Measurements from ENCODE around the gene PIWIL4. TPM values are rescaled to one million over a fixed set of nuclear protein-coding genes. Genes with fewer than 3 reads are reported as not detected.

PIWIL4 gene
- 0.16 and 1.6 TPM in 2 replicates for total RNA-seq

GRCh38 chr11:94567181-94567670, at the start of gene PIWIL4:
Gene PIWIL4, plus strand, starts transcription at chr11:94567368. Its CDS starts 151 bp downstream, at chr11:94567519.

GRCh38 chr11:94543695-94544645, 23.2 kb upstream of the PIWIL4 start, which contains the start of gene FUT4:
Gene FUT4, plus strand, starts transcription at chr11:94543921. Its CDS starts 213 bp downstream, at chr11:94544134.

Other genes starting within 250 kb of the PIWIL4 start
- not detected in 2 replicates for gene GPR83, start 165.9 kb upstream of the PIWIL4 start, total RNA-seq
- 3.3 and 7.7 TPM in 2 replicates for gene MRE11, start 73.5 kb upstream of the PIWIL4 start, total RNA-seq
- gene ANKRD49, start 73.4 kb upstream of the PIWIL4 start, total RNA-seq: 3.7 and 5.2 TPM in 2 replicates
- gene C11orf97, start 54.9 kb upstream of the PIWIL4 start, total RNA-seq: not detected in 2 replicates
- gene FUT4, start 23.4 kb upstream of the PIWIL4 start, total RNA-seq: 5.5 and 5.8 TPM in 2 replicates
- 29.7 and 31.1 TPM in 2 replicates for gene AMOTL1, start 201.0 kb downstream of the PIWIL4 start, total RNA-seq

Measured in mesangial cell (primary cell).